GM12878 (cell line): ENCODE data around the gene ZMYND19. TPM values are rescaled to one million over a fixed set of nuclear protein-coding genes. Genes with fewer than 3 reads are reported as not detected.

Experiments
- ATAC-seq: fragments of 200-7000 bp; cut with Tn5 transposase; 3 replicates; pipeline ENCODE4 v1.9.1; 2020; ENCODE audit warnings: mild to moderate bottlenecking, moderate library complexity
- BruUV-seq: library from RNA; stranded (reverse); fragments of 400-500 nt; replicated peaks from 2 replicates; lab custom pipeline; 2021; lab: Mats Ljungman, UMichigan
- CTCF ChIA-PET: fragments of 300-600 bp; sonication (Branson Sonifier 250); formaldehyde crosslinking; extraction: SDS; loops from one replicate; lab custom pipeline; 2021; ENCODE audit warnings: inconsistent platforms; lab: Yijun Ruan, JAX
- POLR2A ChIA-PET: fragments of 350-600 bp; formaldehyde crosslinking; extraction: SDS; loops from one replicate; lab custom pipeline; 2021; ENCODE audit warnings: inconsistent platforms; lab: Charles Lee
- RAD21 ChIA-PET: fragments of 300-600 bp; sonication (Branson Sonifier 250); formaldehyde crosslinking; loops from one replicate; lab custom pipeline; 2023; ENCODE audit warnings: antibody characterized with exemption; ENCODE audit not compliant: unreplicated experiment; lab: Charles Lee
- SMC1A ChIA-PET: fragments of 300-600 bp; sonication (Branson Sonifier 250); formaldehyde crosslinking; loops from one replicate; lab custom pipeline; 2023; ENCODE audit not compliant: unreplicated experiment, uncharacterized antibody; lab: Charles Lee
- DNase-seq: peaks from one replicate; pipeline ENCODE4 v3.0.0-alpha.2; 2011; ENCODE audit warnings: low read depth, low spot score
- FAIRE-seq: peaks from 3 replicates; lab custom pipeline; 2011; peaks lifted over from hg19 to GRCh38; lab: Jason Lieb, UNC
- H2AFZ ChIP-seq: 2 replicates; pipeline ENCODE4 v1.6.0; 2011; ENCODE audit warnings: low read depth, low read length, control low read depth; ENCODE audit not compliant: control insufficient read depth
- H3K27ac ChIP-seq: 2 replicates; pipeline ENCODE4 v1.5.1; 2011; ENCODE audit warnings: control low read depth; ENCODE audit not compliant: control insufficient read depth, insufficient read depth
- H3K27me3 ChIP-seq, 2 experiments: replicated peaks in 1 of 2; 2 replicates each; pipeline versions ENCODE4 v1.6.0 to v1.6.1; 2011; ENCODE audit warnings: low read length in 1 of 2; ENCODE audit not compliant: control insufficient read depth in 2 of 2, insufficient read depth in 2 of 2
- H3K36me3 ChIP-seq, 2 experiments: 2 replicates each; pipeline ENCODE4 v1.5.1; 2011; ENCODE audit warnings: low read length in 1 of 2; ENCODE audit not compliant: control insufficient read depth in 2 of 2, insufficient read depth in 2 of 2
- H3K4me1 ChIP-seq: 2 replicates; pipeline ENCODE4 v1.6.1; 2011; ENCODE audit warnings: mild to moderate bottlenecking, low read length, moderate library complexity, mixed read lengths; ENCODE audit not compliant: control insufficient read depth, insufficient read depth
- H3K4me2 ChIP-seq: 2 replicates; pipeline ENCODE4 v1.6.0; 2011; ENCODE audit warnings: control low read depth; ENCODE audit not compliant: control insufficient read depth, insufficient read depth
- H3K4me3 ChIP-seq: fragments of 200-600 bp; sonication (generic); 2 replicates; pipeline ENCODE4 v1.5.1; 2016
- H3K79me2 ChIP-seq: 2 replicates; pipeline ENCODE4 v1.6.0; 2011; ENCODE audit warnings: low read length; ENCODE audit not compliant: control insufficient read depth, insufficient read depth
- H3K9ac ChIP-seq: 2 replicates; pipeline ENCODE4 v1.8.0; 2011; ENCODE audit warnings: low read length, control low read depth, mixed read lengths; ENCODE audit not compliant: control insufficient read depth, insufficient read depth
- H3K9me3 ChIP-seq: replicated peaks from 3 replicates; pipeline ENCODE4 v1.5.1; 2011; ENCODE audit warnings: mild to moderate bottlenecking, low read length; ENCODE audit not compliant: control insufficient read depth, insufficient read depth
- H4K20me1 ChIP-seq: 2 replicates; pipeline ENCODE4 v1.6.0; 2011; ENCODE audit not compliant: control insufficient read depth, insufficient read depth
- KAT2A ChIP-seq: conservative IDR thresholded peaks from 2 replicates; pipeline ENCODE4 v1.6.1; 2011; ENCODE audit warnings: low read depth, low read length; ENCODE audit not compliant: control insufficient read depth
- MEF2B ChIP-seq: fragments of 450-650 bp; IDR thresholded peaks from 2 replicates; pipeline ENCODE4 v1.6.1; 2018; ENCODE audit warnings: mild to moderate bottlenecking, moderate library complexity; ENCODE audit not compliant: partially characterized antibody, poor library complexity, severe bottlenecking
- POLR2A ChIP-seq: IDR thresholded peaks from 2 replicates; pipeline ENCODE4 v1.6.1; 2011; ENCODE audit warnings: low read depth, mild to moderate bottlenecking, low read length
- RBBP5 ChIP-seq: fragments of 200-600 bp; sonication (generic); conservative IDR thresholded peaks from 2 replicates; pipeline ENCODE4 v1.6.1; 2016
- RELA ChIP-seq: fragments of 450-650 bp; IDR thresholded peaks from 2 replicates; pipeline ENCODE4 v1.8.0; 2014; ENCODE audit warnings: borderline replicate concordance; ENCODE audit not compliant: partially characterized antibody
- SMC3 ChIP-seq: IDR thresholded peaks from 2 replicates; pipeline ENCODE4 v1.6.1; 2011; ENCODE audit warnings: low read length, improper control_type of control experiment, borderline replicate concordance
- ZNF217 ChIP-seq: fragments of 450-650 bp; IDR thresholded peaks from 2 replicates; pipeline ENCODE4 v1.6.1; 2017; ENCODE audit warnings: antibody characterized with exemption, mild to moderate bottlenecking
- ZZZ3 ChIP-seq: IDR thresholded peaks from 2 replicates; pipeline ENCODE4 v1.6.1; 2011; ENCODE audit warnings: low read depth; ENCODE audit not compliant: control insufficient read depth, insufficient read length
- WGBS: methylation state at CpG from one replicate; pipeline ENCODE4 v1.1.6; 2016; ENCODE audit warnings: low lambda C conversion rate; ENCODE audit not compliant: insufficient replicate concordance, insufficient coverage; ENCODE audit errors: missing lambda C conversion rate; 5-methylcytosine and 5-hydroxymethylcytosine counted together
- in situ Hi-C: fragments of 300-500 bp; cut with MboI; formaldehyde crosslinking; loops from 9 replicates; pipeline ENCODE4 v1.14.3; 2018; ENCODE audit warnings: mixed read lengths
- intact Hi-C: fragments of 100-400 bp; cut with micrococcal nuclease; formaldehyde crosslinking; loops from one replicate; pipeline ENCODE4 v1.14.2; 2022; ENCODE audit not compliant: unreplicated experiment
- polyA plus RNA-seq, 11 experiments: library from polyadenylated mRNA; depleted of rRNA in 4 of 11; unstranded in 6 of 11; stranded (reverse) in 5 of 11; fragments of >200 nt; fragmentation: Nextera tagmentation in 4 of 11; fragmentation: Illumina TruSeq in 1 of 11; extraction: Ambion mirVana in 4 of 11; extraction: Trizol in 1 of 11; gene quantifications; 1 replicate in 1 of 11; 2 replicates in 10 of 11; pipeline versions ENCODE4 v1.2.1 to v1.2.3, GENCODE V29; 2011 to 2016; ENCODE audit warnings: inconsistent platforms in 2 of 11, missing spikeins in 2 of 11, low read depth in 1 of 11
- total RNA-seq, 4 experiments: library from RNA; depleted of rRNA in 3 of 4; stranded (reverse); fragments of >200 nt in 3 of 4; fragmentation: Illumina TruSeq in 1 of 4; extraction: Trizol in 1 of 4; gene quantifications; 2 replicates each; pipeline versions ENCODE4 v1.2.1 to v1.2.3, GENCODE V29; 2013 to 2021
- TF ChIP-seq, protein P1 (sequence below): fragments of 450-650 bp; IDR thresholded peaks from 2 replicates; pipeline ENCODE4 v1.6.1; 2018; ENCODE audit warnings: mild to moderate bottlenecking, low read depth, moderate library complexity; ENCODE audit not compliant: partially characterized antibody
- TF ChIP-seq, protein P2 (sequence below): IDR thresholded peaks from 2 replicates; pipeline ENCODE4 v1.6.1; 2012; ENCODE audit warnings: improper control_type of control experiment, low read depth, low read length; ENCODE audit not compliant: insufficient replicate concordance
- TF ChIP-seq, protein P3 (sequence below): fragments of 150-350 bp; IDR thresholded peaks from 2 replicates; pipeline ENCODE4 v1.6.1; 2016; ENCODE audit warnings: low read depth, low read length
- TF ChIP-seq, protein P4 (sequence below): IDR thresholded peaks from 2 replicates; pipeline ENCODE4 v1.6.1; 2011; ENCODE audit warnings: low read depth, mild to moderate bottlenecking, low read length, moderate library complexity, borderline replicate concordance; ENCODE audit errors: extremely low read depth

The ZMYND19 gene
- total and polyA plus RNA-seq, 10 of the 15 experiments (the other 5 are each of a cell fraction or from before 2014, with no cell fraction given): 0.84 to 54.8 (median 20.1) TPM

DNA sequence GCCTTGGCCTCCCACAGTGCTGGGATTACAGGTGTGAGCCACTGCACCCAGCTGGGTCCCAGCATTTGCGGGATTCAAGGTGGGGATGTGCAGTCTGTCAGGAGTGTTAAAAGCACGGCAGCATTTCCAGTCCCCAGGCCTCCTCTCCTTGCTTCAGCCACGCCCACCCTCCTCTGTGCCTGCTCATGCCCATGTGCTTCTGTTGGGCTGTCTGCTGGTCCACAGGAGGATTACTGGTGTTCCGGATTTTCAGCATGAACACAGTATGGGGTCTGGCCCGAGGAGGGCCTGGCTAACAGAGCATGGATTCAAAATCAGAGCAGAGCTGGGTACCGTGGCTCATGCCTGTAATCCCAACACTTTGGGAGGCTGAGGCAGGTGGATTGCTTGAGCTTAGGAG lies 20.6 kb upstream of the ZMYND19 start:
- ATAC-seq (no peak), FAIRE-seq (no peak), DNase-seq (no peak)
- no peak overlapping the region for H3K9ac ChIP-seq
- H3K4me2 ChIP-seq: no peak overlapping the region
- SMC1A ChIA-PET: no interaction called here
- 85% methylated on average over 6 of the region's 6 CpGs for WGBS
- H3K27ac ChIP-seq: no peak overlapping the region
- CTCF ChIA-PET: no interaction called here
- intact Hi-C loops: no loop called here
- peaks cover 2 to 7% of the 10 kb centered on the region in 2 experiments; a peak in 3 of 4 replicates for H3K36me3 ChIP-seq
- no TSS peak for BruUV-seq
- H3K79me2 ChIP-seq: peaks cover 4% of the 10 kb centered on the region
- H3K27me3 ChIP-seq: no peaks in the 10 kb centered on the region
- RAD21 ChIA-PET: no interaction called here
- POLR2A ChIA-PET: interaction anchor here (0.6 kb wide), 1 partner anchor 75 kb away, joined by 3 read pairs; no protein-coding TSS in a partner anchor
- no peaks in the 10 kb centered on the region; the same call in 1 of the 2 replicates for H4K20me1 ChIP-seq
- H2AFZ ChIP-seq: no peak overlapping the region
- H3K4me1 ChIP-seq: peaks cover 11% of the 10 kb centered on the region
- H3K4me3 ChIP-seq: no peak overlapping the region
- in situ Hi-C loops: no loop called here
- H3K9me3 ChIP-seq: no peaks in the 10 kb centered on the region
- TF ChIP-seq, protein P1, sequence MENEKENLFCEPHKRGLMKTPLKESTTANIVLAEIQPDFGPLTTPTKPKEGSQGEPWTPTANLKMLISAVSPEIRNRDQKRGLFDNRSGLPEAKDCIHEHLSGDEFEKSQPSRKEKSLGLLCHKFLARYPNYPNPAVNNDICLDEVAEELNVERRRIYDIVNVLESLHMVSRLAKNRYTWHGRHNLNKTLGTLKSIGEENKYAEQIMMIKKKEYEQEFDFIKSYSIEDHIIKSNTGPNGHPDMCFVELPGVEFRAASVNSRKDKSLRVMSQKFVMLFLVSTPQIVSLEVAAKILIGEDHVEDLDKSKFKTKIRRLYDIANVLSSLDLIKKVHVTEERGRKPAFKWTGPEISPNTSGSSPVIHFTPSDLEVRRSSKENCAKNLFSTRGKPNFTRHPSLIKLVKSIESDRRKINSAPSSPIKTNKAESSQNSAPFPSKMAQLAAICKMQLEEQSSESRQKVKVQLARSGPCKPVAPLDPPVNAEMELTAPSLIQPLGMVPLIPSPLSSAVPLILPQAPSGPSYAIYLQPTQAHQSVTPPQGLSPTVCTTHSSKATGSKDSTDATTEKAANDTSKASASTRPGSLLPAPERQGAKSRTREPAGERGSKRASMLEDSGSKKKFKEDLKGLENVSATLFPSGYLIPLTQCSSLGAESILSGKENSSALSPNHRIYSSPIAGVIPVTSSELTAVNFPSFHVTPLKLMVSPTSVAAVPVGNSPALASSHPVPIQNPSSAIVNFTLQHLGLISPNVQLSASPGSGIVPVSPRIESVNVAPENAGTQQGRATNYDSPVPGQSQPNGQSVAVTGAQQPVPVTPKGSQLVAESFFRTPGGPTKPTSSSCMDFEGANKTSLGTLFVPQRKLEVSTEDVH: no peak
- no peak for TF ChIP-seq RBBP5
- TF ChIP-seq, protein P2, sequence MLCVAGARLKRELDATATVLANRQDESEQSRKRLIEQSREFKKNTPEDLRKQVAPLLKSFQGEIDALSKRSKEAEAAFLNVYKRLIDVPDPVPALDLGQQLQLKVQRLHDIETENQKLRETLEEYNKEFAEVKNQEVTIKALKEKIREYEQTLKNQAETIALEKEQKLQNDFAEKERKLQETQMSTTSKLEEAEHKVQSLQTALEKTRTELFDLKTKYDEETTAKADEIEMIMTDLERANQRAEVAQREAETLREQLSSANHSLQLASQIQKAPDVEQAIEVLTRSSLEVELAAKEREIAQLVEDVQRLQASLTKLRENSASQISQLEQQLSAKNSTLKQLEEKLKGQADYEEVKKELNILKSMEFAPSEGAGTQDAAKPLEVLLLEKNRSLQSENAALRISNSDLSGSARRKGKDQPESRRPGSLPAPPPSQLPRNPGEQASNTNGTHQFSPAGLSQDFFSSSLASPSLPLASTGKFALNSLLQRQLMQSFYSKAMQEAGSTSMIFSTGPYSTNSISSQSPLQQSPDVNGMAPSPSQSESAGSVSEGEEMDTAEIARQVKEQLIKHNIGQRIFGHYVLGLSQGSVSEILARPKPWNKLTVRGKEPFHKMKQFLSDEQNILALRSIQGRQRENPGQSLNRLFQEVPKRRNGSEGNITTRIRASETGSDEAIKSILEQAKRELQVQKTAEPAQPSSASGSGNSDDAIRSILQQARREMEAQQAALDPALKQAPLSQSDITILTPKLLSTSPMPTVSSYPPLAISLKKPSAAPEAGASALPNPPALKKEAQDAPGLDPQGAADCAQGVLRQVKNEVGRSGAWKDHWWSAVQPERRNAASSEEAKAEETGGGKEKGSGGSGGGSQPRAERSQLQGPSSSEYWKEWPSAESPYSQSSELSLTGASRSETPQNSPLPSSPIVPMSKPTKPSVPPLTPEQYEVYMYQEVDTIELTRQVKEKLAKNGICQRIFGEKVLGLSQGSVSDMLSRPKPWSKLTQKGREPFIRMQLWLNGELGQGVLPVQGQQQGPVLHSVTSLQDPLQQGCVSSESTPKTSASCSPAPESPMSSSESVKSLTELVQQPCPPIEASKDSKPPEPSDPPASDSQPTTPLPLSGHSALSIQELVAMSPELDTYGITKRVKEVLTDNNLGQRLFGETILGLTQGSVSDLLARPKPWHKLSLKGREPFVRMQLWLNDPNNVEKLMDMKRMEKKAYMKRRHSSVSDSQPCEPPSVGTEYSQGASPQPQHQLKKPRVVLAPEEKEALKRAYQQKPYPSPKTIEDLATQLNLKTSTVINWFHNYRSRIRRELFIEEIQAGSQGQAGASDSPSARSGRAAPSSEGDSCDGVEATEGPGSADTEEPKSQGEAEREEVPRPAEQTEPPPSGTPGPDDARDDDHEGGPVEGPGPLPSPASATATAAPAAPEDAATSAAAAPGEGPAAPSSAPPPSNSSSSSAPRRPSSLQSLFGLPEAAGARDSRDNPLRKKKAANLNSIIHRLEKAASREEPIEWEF: no peak
- TF ChIP-seq, protein P3, sequence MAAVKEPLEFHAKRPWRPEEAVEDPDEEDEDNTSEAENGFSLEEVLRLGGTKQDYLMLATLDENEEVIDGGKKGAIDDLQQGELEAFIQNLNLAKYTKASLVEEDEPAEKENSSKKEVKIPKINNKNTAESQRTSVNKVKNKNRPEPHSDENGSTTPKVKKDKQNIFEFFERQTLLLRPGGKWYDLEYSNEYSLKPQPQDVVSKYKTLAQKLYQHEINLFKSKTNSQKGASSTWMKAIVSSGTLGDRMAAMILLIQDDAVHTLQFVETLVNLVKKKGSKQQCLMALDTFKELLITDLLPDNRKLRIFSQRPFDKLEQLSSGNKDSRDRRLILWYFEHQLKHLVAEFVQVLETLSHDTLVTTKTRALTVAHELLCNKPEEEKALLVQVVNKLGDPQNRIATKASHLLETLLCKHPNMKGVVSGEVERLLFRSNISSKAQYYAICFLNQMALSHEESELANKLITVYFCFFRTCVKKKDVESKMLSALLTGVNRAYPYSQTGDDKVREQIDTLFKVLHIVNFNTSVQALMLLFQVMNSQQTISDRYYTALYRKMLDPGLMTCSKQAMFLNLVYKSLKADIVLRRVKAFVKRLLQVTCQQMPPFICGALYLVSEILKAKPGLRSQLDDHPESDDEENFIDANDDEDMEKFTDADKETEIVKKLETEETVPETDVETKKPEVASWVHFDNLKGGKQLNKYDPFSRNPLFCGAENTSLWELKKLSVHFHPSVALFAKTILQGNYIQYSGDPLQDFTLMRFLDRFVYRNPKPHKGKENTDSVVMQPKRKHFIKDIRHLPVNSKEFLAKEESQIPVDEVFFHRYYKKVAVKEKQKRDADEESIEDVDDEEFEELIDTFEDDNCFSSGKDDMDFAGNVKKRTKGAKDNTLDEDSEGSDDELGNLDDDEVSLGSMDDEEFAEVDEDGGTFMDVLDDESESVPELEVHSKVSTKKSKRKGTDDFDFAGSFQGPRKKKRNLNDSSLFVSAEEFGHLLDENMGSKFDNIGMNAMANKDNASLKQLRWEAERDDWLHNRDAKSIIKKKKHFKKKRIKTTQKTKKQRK: no peak
- TF ChIP-seq, protein P4, sequence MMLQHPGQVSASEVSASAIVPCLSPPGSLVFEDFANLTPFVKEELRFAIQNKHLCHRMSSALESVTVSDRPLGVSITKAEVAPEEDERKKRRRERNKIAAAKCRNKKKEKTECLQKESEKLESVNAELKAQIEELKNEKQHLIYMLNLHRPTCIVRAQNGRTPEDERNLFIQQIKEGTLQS: no peak
- TF ChIP-seq ZNF217: no peak
- TF ChIP-seq KAT2A: no peak
- TF ChIP-seq POLR2A: no peak
- TF ChIP-seq RELA: no peak
- TF ChIP-seq SMC3: no peak
- TF ChIP-seq MEF2B: no peak
- TF ChIP-seq ZZZ3: no peak
